ENCODE measurements around the gene CSNK1A1. TPM values are rescaled to one million over a fixed set of nuclear protein-coding genes. Genes with fewer than 3 reads are reported as not detected.

The CSNK1A1 gene
- total RNA-seq, 3 donors from 2014 or later = 151 to 350 (median 287) TPM

GRCh38 chr5:149492781-149493180 is 58.5 kb downstream of the CSNK1A1 start:
- H3K36me3 ChIP-seq = no peaks in the 10 kb centered on the region
- DNase-seq (ENCODE audit: low spot score in 2 of 2) = no peak
- H3K9me3 ChIP-seq = no peaks in the 10 kb centered on the region
- H3K4me3 ChIP-seq = no peak overlapping the region
- intact Hi-C loops (cut with DNase I; ENCODE audit: low total_unique reads) = loop anchor here (5.0 kb wide), 1 partner anchor 505 kb away; no protein-coding TSS in a partner anchor
- peak overlapping the region; percentile 82 to 85 for H3K27ac ChIP-seq
- no peaks in the 10 kb centered on the region for H3K27me3 ChIP-seq
- peaks cover 4 to 23% of the 10 kb centered on the region in 2 donors for H3K4me1 ChIP-seq
- TF ChIP-seq POLR2A (IDR thresholded peaks at IDR 0.05) = no peak
- no peak for TF ChIP-seq CTCF (IDR thresholded peaks at IDR 0.05)
- TF ChIP-seq POLR2AphosphoS5 (IDR thresholded peaks at IDR 0.05) = no peak

GRCh38 chr5:149490599-149491485 is 60.4 kb downstream of the CSNK1A1 start:
- Histone ChIP-seq H3K36me3 (no peaks in the 10 kb centered on the region), H3K27ac (peak overlapping the region; percentile 97 to 98), H3K9me3 (no peaks in the 10 kb centered on the region), H3K4me1 (peaks cover 8 to 34% of the 10 kb centered on the region in 2 donors), H3K4me3 (no peak overlapping the region), H3K27me3 (no peaks in the 10 kb centered on the region)
- DNase-seq (ENCODE audit: low spot score in 2 of 2) = no peak
- TF ChIP-seq POLR2A (IDR thresholded peaks at IDR 0.05) (no peak), CTCF (IDR thresholded peaks at IDR 0.05) (no peak), POLR2AphosphoS5 (IDR thresholded peaks at IDR 0.05) (no peak)
- intact Hi-C loops (cut with DNase I; ENCODE audit: low total_unique reads) = loop anchor here (5.0 kb wide), 1 partner anchor 506 kb away; no protein-coding TSS in a partner anchor

- no peak overlapping the region for H3K4me3 ChIP-seq
- intact Hi-C loops (cut with DNase I; ENCODE audit: low total_unique reads) = loop anchor here (5.0 kb wide), 1 partner anchor 508 kb away; no protein-coding TSS in a partner anchor
- peaks cover 11 to 40% of the 10 kb centered on the region in 2 donors for H3K4me1 ChIP-seq
- no peaks in the 10 kb centered on the region for H3K36me3 ChIP-seq
- no peaks in the 10 kb centered on the region for H3K9me3 ChIP-seq
- TF ChIP-seq POLR2AphosphoS5 (IDR thresholded peaks at IDR 0.05) = peak in 1 of 3 donors; percentile 13
- TF ChIP-seq CTCF (IDR thresholded peaks at IDR 0.05) = no peak
- peak overlapping the region; percentile 97 to 98 for H3K27ac ChIP-seq
- H3K27me3 ChIP-seq = no peaks in the 10 kb centered on the region
- DNase-seq (ENCODE audit: low spot score in 2 of 2) = peak in 1 of 2 donors; percentile 77
Observed at GRCh38 chr5:149489605-149490037, 61.6 kb downstream of the CSNK1A1 start.

- TF ChIP-seq CTCF (IDR thresholded peaks at IDR 0.05) (no peak), POLR2AphosphoS5 (IDR thresholded peaks at IDR 0.05) (peak in 1 of 3 donors; percentile 59), POLR2A (IDR thresholded peaks at IDR 0.05) (no peak)
- no peaks in the 10 kb centered on the region for H3K27me3 ChIP-seq
- H3K4me1 ChIP-seq = peaks cover 11 to 40% of the 10 kb centered on the region in 2 donors
- H3K4me3 ChIP-seq = no peak overlapping the region
- DNase-seq (ENCODE audit: low spot score in 2 of 2) = no peak
- H3K9me3 ChIP-seq = no peaks in the 10 kb centered on the region
- intact Hi-C loops (cut with DNase I; ENCODE audit: low total_unique reads) = no loop called here
- H3K27ac ChIP-seq = peak overlapping the region; percentile 97 to 98
- no peaks in the 10 kb centered on the region for H3K36me3 ChIP-seq
Observed at GRCh38 chr5:149488645-149489306, 62.5 kb downstream of the CSNK1A1 start.
